IMR-90 (cell line): ENCODE measurements around the gene TMEM50A. TPM values are rescaled to one million over a fixed set of nuclear protein-coding genes. Genes with fewer than 3 reads are reported as not detected.
A peak's percentile ranks its signal among the peaks of the same experiment; 100 is the strongest.

Experiments
- ATAC-seq: fragments of 200-7000 bp; cut with Tn5 transposase; 2 replicates; pipeline ENCODE4 v1.9.1; 2020; ENCODE audit warnings: low read depth, mild to moderate bottlenecking, moderate library complexity
- BruUV-seq: library from RNA; stranded (reverse); fragments of 400-500 nt; replicated peaks from 2 replicates; lab custom pipeline; 2021; lab: Mats Ljungman, UMichigan
- CTCF ChIA-PET: fragments of 300-600 bp; formaldehyde crosslinking; extraction: SDS; loops from one replicate; lab custom pipeline; 2021; ENCODE audit warnings: antibody characterized with exemption; lab: Yijun Ruan, JAX
- POLR2A ChIA-PET: fragments of 300-600 bp; sonication (Branson Sonifier 250); formaldehyde crosslinking; loops from one replicate; lab custom pipeline; 2022; ENCODE audit warnings: antibody characterized with exemption; ENCODE audit not compliant: unreplicated experiment; lab: Charles Lee
- DNase-seq: peaks from one replicate; pipeline ENCODE4 v3.0.0; 2013
- H2AFZ ChIP-seq: replicated peaks from 2 replicates; pipeline ENCODE3; 2013; ENCODE audit warnings: low read length, mild to moderate bottlenecking; ENCODE audit not compliant: poor library complexity
- H2AK5ac ChIP-seq: 2 replicates; pipeline ENCODE4 v1.6.1; 2013; ENCODE audit warnings: low read depth, low read length, inconsistent platforms
- H2AK9ac ChIP-seq: replicated peaks from 2 replicates; pipeline ENCODE3; 2013; ENCODE audit warnings: mild to moderate bottlenecking, low read depth, low read length, moderate library complexity; ENCODE audit not compliant: poor library complexity
- H2BK120ac ChIP-seq: 2 replicates; pipeline ENCODE4 v1.6.1; 2013; ENCODE audit warnings: low read depth, low read length, inconsistent platforms
- H2BK15ac ChIP-seq: 3 replicates; pipeline ENCODE4 v1.6.1; 2013; ENCODE audit warnings: low read depth, low read length, inconsistent platforms
- H2BK20ac ChIP-seq: 2 replicates; pipeline ENCODE4 v1.6.1; 2013; ENCODE audit warnings: low read depth, mild to moderate bottlenecking, inconsistent platforms, low read length, moderate library complexity
- H2BK5ac ChIP-seq: 2 replicates; pipeline ENCODE4 v1.6.1; 2013; ENCODE audit warnings: mild to moderate bottlenecking, low read depth, low read length, inconsistent platforms; ENCODE audit not compliant: poor library complexity, severe bottlenecking
- H3K14ac ChIP-seq: replicated peaks from 2 replicates; pipeline ENCODE4 v1.6.1; 2013; ENCODE audit warnings: low read depth, low read length, inconsistent platforms
- H3K18ac ChIP-seq: 2 replicates; pipeline ENCODE4 v1.6.1; 2013; ENCODE audit warnings: low read depth, low read length, control low read depth
- H3K23ac ChIP-seq: 2 replicates; pipeline ENCODE4 v1.6.1; 2013; ENCODE audit warnings: low read depth, low read length, inconsistent platforms
- H3K27ac ChIP-seq: 2 replicates; pipeline ENCODE4 v1.5.1; 2013; ENCODE audit warnings: mild to moderate bottlenecking, control low read depth, low read length; ENCODE audit not compliant: insufficient read depth
- H3K27me3 ChIP-seq: 2 replicates; pipeline ENCODE4 v1.6.1; 2013; ENCODE audit warnings: low read length; ENCODE audit not compliant: control insufficient read depth, insufficient read depth
- H3K36me3 ChIP-seq: 2 replicates; pipeline ENCODE4 v1.6.1; 2013; ENCODE audit warnings: low read length, mixed read lengths; ENCODE audit not compliant: control insufficient read depth, insufficient read depth
- H3K4ac ChIP-seq: 2 replicates; pipeline ENCODE4 v1.6.1; 2013; ENCODE audit warnings: low read depth, low read length, inconsistent platforms
- H3K4me1 ChIP-seq: 2 replicates; pipeline ENCODE4 v1.6.1; 2013; ENCODE audit warnings: low read length, mixed read lengths; ENCODE audit not compliant: control insufficient read depth, insufficient read depth
- H3K4me2 ChIP-seq: 2 replicates; pipeline ENCODE4 v1.6.1; 2013; ENCODE audit warnings: low read depth, mild to moderate bottlenecking, control low read depth, low read length, moderate library complexity
- H3K4me3 ChIP-seq: 2 replicates; pipeline ENCODE4 v1.5.1; 2013; ENCODE audit warnings: low read depth, mild to moderate bottlenecking, control low read depth, low read length, moderate library complexity; ENCODE audit not compliant: insufficient read depth
- H3K56ac ChIP-seq: 2 replicates; pipeline ENCODE4 v1.6.1; 2013; ENCODE audit warnings: low read length, inconsistent platforms; ENCODE audit not compliant: insufficient read depth; ENCODE audit errors: extremely low read depth
- H3K79me1 ChIP-seq, 2 experiments: 2 replicates each; pipeline ENCODE4 v1.6.1; 2013; ENCODE audit warnings: low read length in 2 of 2, inconsistent platforms in 1 of 2, low read depth in 1 of 2
- H3K9ac ChIP-seq: 2 replicates; pipeline ENCODE4 v1.6.1; 2013; ENCODE audit warnings: low read depth, low read length, control low read depth
- H3K9me1 ChIP-seq: 2 replicates; pipeline ENCODE4 v1.6.1; 2013; ENCODE audit warnings: low read length, inconsistent platforms; ENCODE audit not compliant: insufficient read depth
- H3K9me3 ChIP-seq: 2 replicates; pipeline ENCODE4 v1.6.1; 2013; ENCODE audit warnings: low read length; ENCODE audit not compliant: control insufficient read depth, insufficient read depth
- H4K20me1 ChIP-seq: 2 replicates; pipeline ENCODE4 v1.6.1; 2013; ENCODE audit warnings: low read length, inconsistent platforms; ENCODE audit not compliant: insufficient read depth
- H4K5ac ChIP-seq: 2 replicates; pipeline ENCODE4 v1.6.1; 2013; ENCODE audit warnings: mild to moderate bottlenecking, low read depth, low read length, control low read depth
- H4K8ac ChIP-seq, 2 experiments: 2 replicates each; pipeline ENCODE4 v1.6.1; 2013; ENCODE audit warnings: low read depth in 2 of 2, low read length in 2 of 2, control low read depth in 1 of 2, inconsistent platforms in 1 of 2
- H4K91ac ChIP-seq: 2 replicates; pipeline ENCODE4 v1.6.1; 2013; ENCODE audit warnings: low read depth, low read length, inconsistent platforms; ENCODE audit not compliant: insufficient read depth
- BHLHE40 ChIP-seq: fragments of 150-350 bp; IDR thresholded peaks from 2 replicates; pipeline ENCODE4 v1.6.1; 2016; ENCODE audit warnings: mild to moderate bottlenecking, low read depth, low read length
- CEBPB ChIP-seq: IDR thresholded peaks from 2 replicates; pipeline ENCODE4 v1.6.1; 2012; ENCODE audit warnings: low read depth, low read length, improper control_type of control experiment
- CHD1 ChIP-seq: IDR thresholded peaks from 2 replicates; pipeline ENCODE4 v1.6.1; 2012; ENCODE audit warnings: low read depth, low read length, improper control_type of control experiment
- FOS ChIP-seq: fragments of 150-350 bp; IDR thresholded peaks from 2 replicates; pipeline ENCODE4 v1.6.1; 2016; ENCODE audit warnings: low read depth, low read length
- MAFK ChIP-seq: IDR thresholded peaks from 2 replicates; pipeline ENCODE4 v1.6.1; 2012; ENCODE audit warnings: low read depth, low read length, improper control_type of control experiment
- MAZ ChIP-seq: IDR thresholded peaks from 2 replicates; pipeline ENCODE4 v1.6.1; 2012; ENCODE audit warnings: low read depth, mild to moderate bottlenecking, low read length, improper control_type of control experiment, moderate library complexity, borderline replicate concordance
- MXI1 ChIP-seq: IDR thresholded peaks from 2 replicates; pipeline ENCODE4 v1.6.1; 2012; ENCODE audit warnings: low read depth, mild to moderate bottlenecking, low read length, moderate library complexity, borderline replicate concordance
- NFE2L2 ChIP-seq: fragments of 150-350 bp; IDR thresholded peaks from 2 replicates; pipeline ENCODE4 v1.6.1; 2016; ENCODE audit warnings: low read depth, mild to moderate bottlenecking, low read length
- POLR2A ChIP-seq: IDR thresholded peaks from 2 replicates; pipeline ENCODE4 v1.6.1; 2012; ENCODE audit warnings: mild to moderate bottlenecking, low read depth, low read length
- RAD21 ChIP-seq: IDR thresholded peaks from 2 replicates; pipeline ENCODE4 v1.6.1; 2012; ENCODE audit warnings: low read length, improper control_type of control experiment
- RCOR1 ChIP-seq: IDR thresholded peaks from 2 replicates; pipeline ENCODE4 v1.6.1; 2012; ENCODE audit warnings: mild to moderate bottlenecking, low read length, improper control_type of control experiment; ENCODE audit not compliant: insufficient replicate concordance
- RFX5 ChIP-seq: IDR thresholded peaks from 2 replicates; pipeline ENCODE4 v1.8.0; 2012; ENCODE audit warnings: low read depth, mild to moderate bottlenecking, low read length, moderate library complexity
- WGBS, 2 experiments: methylation state at CpG; one replicate each; pipeline versions ENCODE4 v1.1.5 to v1.1.7; 2013; ENCODE audit warnings: missing lambda C conversion rate in 2 of 2; ENCODE audit not compliant: insufficient read length in 1 of 2; ENCODE audit errors: extremely low coverage in 2 of 2; 5-methylcytosine and 5-hydroxymethylcytosine counted together
- dilution Hi-C: fragments of 300-500 bp; cut with HindIII; formaldehyde crosslinking; loops from one replicate; pipeline ENCODE4 v1.14.3; 2018; ENCODE audit warnings: low sequenced_read_pairs; ENCODE audit not compliant: unreplicated experiment
- in situ Hi-C: fragments of 300-500 bp; cut with MboI; formaldehyde crosslinking; loops from 3 replicates; pipeline ENCODE4 v1.14.3; 2019; ENCODE audit warnings: low sequenced_read_pairs, inconsistent platforms, mixed read lengths
- intact Hi-C: fragments of 100-400 bp; cut with micrococcal nuclease; formaldehyde crosslinking; loops from 2 replicates; pipeline ENCODE4 v1.10.0; 2022
- polyA plus RNA-seq, 3 experiments: library from polyadenylated mRNA; depleted of rRNA; stranded (reverse); fragments of >200 nt; gene quantifications; 2 replicates each; pipeline ENCODE4 v1.2.3, GENCODE V29; 2012; ENCODE audit warnings: low replicate concordance in 1 of 3
- total RNA-seq: library from RNA; depleted of rRNA; stranded (reverse); fragments of >200 nt; gene quantifications from 2 replicates; pipeline ENCODE4 v1.2.3, GENCODE V29; 2012
- TF ChIP-seq, protein P1 (sequence below): conservative IDR thresholded peaks from 2 replicates; pipeline ENCODE4 v1.5.1; 2012; ENCODE audit warnings: mild to moderate bottlenecking, low read depth, low read length, improper control_type of control experiment
- TF ChIP-seq, protein P2 (sequence below): fragments of 150-350 bp; IDR thresholded peaks from 2 replicates; pipeline ENCODE4 v1.6.1; 2016; ENCODE audit warnings: low read depth, mild to moderate bottlenecking, low read length, moderate library complexity, borderline replicate concordance
- TF ChIP-seq, protein P3 (sequence below): fragments of 150-350 bp; IDR thresholded peaks from 2 replicates; pipeline ENCODE4 v1.6.1; 2017; ENCODE audit warnings: mild to moderate bottlenecking, antibody characterized with exemption, low read length, low read depth

Gene TMEM50A
- total and polyA plus RNA-seq, 2 of the 4 experiments (the other 2 are of a cell fraction) = 48.4 to 63.9 TPM

DNA sequence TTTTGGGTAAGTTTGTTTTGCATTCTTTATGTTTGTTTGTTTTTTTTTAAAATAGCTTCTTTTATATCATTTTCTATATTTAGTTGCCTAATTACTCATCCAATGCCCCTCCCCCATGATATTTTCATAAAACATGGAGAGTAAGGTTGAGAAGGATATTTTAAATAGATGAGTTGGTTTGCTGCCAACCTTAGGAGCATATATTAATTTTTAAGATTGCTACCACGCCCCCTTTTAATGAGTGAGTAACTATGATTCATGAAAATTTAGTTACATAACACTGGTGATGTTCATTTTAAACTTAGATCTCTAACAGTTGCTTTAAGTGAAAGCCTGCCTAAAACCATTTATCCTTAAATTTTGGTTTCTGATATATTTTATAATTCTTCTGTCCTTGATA is 18.7 kb downstream of the TMEM50A start:
- Histone ChIP-seq H3K36me3 (peaks cover 35% of the 10 kb centered on the region), H3K79me1 (peaks cover 12 to 53% of the 10 kb centered on the region in 2 experiments; a peak in 3 of 4 replicates), H3K9me1 (peaks cover 20% of the 10 kb centered on the region), H3K4ac (no peak overlapping the region), H2AK9ac (no peak overlapping the region), H4K91ac (no peak overlapping the region), H2BK120ac (no peak overlapping the region), H2AFZ (no peak overlapping the region), H3K4me2 (no peak overlapping the region), H3K27me3 (no peaks in the 10 kb centered on the region), H2BK15ac (no peak overlapping the region), H3K56ac (no peak overlapping the region), H4K8ac (no peak overlapping the region), H2AK5ac (no peak overlapping the region), H4K20me1 (peaks cover 3% of the 10 kb centered on the region; the same call in 1 of the 2 replicates), H4K5ac (no peak overlapping the region), H3K18ac (no peak overlapping the region), H2BK20ac (no peak overlapping the region), H3K4me3 (no peak overlapping the region), H3K9ac (no peak overlapping the region), H3K23ac (no peak overlapping the region), H3K14ac (no peak overlapping the region), H3K27ac (no peak overlapping the region), H2BK5ac (no peak overlapping the region), H3K9me3 (no peaks in the 10 kb centered on the region), H3K4me1 (peaks cover 9% of the 10 kb centered on the region)
- ChIA-PET CTCF (interaction anchor here (0.6 kb wide), 1 partner anchor 204 kb away, joined by 3 read pairs; no protein-coding TSS in a partner anchor), POLR2A (no interaction called here)
- no CpG with 5 or more reads among the region's 1 CpG for WGBS, 2 experiments
- DNase-seq = peak; percentile 17
- dilution Hi-C loops (no loop called here), in situ Hi-C loops (no loop called here), intact Hi-C loops (no loop called here)
- no TSS peak for BruUV-seq
- TF ChIP-seq FOS (no peak), NFE2L2 (no peak), RAD21 (no peak), RCOR1 (no peak), CHD1 (no peak), RFX5 (no peak), POLR2A (no peak), MAFK (no peak), MXI1 (no peak), BHLHE40 (no peak), MAZ (no peak), CEBPB (no peak)
- TF ChIP-seq, protein P1, sequence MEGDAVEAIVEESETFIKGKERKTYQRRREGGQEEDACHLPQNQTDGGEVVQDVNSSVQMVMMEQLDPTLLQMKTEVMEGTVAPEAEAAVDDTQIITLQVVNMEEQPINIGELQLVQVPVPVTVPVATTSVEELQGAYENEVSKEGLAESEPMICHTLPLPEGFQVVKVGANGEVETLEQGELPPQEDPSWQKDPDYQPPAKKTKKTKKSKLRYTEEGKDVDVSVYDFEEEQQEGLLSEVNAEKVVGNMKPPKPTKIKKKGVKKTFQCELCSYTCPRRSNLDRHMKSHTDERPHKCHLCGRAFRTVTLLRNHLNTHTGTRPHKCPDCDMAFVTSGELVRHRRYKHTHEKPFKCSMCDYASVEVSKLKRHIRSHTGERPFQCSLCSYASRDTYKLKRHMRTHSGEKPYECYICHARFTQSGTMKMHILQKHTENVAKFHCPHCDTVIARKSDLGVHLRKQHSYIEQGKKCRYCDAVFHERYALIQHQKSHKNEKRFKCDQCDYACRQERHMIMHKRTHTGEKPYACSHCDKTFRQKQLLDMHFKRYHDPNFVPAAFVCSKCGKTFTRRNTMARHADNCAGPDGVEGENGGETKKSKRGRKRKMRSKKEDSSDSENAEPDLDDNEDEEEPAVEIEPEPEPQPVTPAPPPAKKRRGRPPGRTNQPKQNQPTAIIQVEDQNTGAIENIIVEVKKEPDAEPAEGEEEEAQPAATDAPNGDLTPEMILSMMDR = no peak
- TF ChIP-seq, protein P2, sequence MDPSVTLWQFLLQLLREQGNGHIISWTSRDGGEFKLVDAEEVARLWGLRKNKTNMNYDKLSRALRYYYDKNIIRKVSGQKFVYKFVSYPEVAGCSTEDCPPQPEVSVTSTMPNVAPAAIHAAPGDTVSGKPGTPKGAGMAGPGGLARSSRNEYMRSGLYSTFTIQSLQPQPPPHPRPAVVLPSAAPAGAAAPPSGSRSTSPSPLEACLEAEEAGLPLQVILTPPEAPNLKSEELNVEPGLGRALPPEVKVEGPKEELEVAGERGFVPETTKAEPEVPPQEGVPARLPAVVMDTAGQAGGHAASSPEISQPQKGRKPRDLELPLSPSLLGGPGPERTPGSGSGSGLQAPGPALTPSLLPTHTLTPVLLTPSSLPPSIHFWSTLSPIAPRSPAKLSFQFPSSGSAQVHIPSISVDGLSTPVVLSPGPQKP = no peak
- TF ChIP-seq, protein P3, sequence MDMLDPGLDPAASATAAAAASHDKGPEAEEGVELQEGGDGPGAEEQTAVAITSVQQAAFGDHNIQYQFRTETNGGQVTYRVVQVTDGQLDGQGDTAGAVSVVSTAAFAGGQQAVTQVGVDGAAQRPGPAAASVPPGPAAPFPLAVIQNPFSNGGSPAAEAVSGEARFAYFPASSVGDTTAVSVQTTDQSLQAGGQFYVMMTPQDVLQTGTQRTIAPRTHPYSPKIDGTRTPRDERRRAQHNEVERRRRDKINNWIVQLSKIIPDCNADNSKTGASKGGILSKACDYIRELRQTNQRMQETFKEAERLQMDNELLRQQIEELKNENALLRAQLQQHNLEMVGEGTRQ = no peak
- no peak for ATAC-seq
